Ishikawa (cell line): Measurements from ENCODE around the gene ESPL1.

ENCODE experiments used
- CEBPB ChIP-seq: IDR thresholded peaks from 2 replicates; pipeline ENCODE4 v1.6.1; 2012
- CREB1 ChIP-seq: IDR thresholded peaks from 2 replicates; pipeline ENCODE4 v1.6.1; 2012; ENCODE audit warnings: low read depth
- EGR1 ChIP-seq: IDR thresholded peaks from 2 replicates; pipeline ENCODE4 v1.6.1; 2012
- EP300 ChIP-seq: IDR thresholded peaks from 2 replicates; pipeline ENCODE4 v1.6.1; 2012; ENCODE audit warnings: borderline replicate concordance
- FOXM1 ChIP-seq: IDR thresholded peaks from 2 replicates; pipeline ENCODE4 v1.6.1; 2012; ENCODE audit warnings: low read depth, borderline replicate concordance
- MAX ChIP-seq: IDR thresholded peaks from 2 replicates; pipeline ENCODE4 v1.6.1; 2012
- NFIC ChIP-seq: IDR thresholded peaks from 2 replicates; pipeline ENCODE4 v1.6.1; 2012
- RAD21 ChIP-seq: IDR thresholded peaks from 2 replicates; pipeline ENCODE4 v1.6.1; 2012; ENCODE audit warnings: low read depth
- TAF1 ChIP-seq: IDR thresholded peaks from 2 replicates; pipeline ENCODE4 v1.6.1; 2012; ENCODE audit warnings: low read depth, mild to moderate bottlenecking
- TCF12 ChIP-seq: IDR thresholded peaks from 2 replicates; pipeline ENCODE4 v1.6.1; 2012; ENCODE audit warnings: low read depth
- TEAD4 ChIP-seq: IDR thresholded peaks from 2 replicates; pipeline ENCODE4 v1.6.1; 2012
- USF1 ChIP-seq: IDR thresholded peaks from 2 replicates; pipeline ENCODE4 v1.6.1; 2012
- YY1 ChIP-seq: IDR thresholded peaks from 2 replicates; pipeline ENCODE4 v1.6.1; 2012; ENCODE audit warnings: low read depth
- ZBTB7A ChIP-seq: IDR thresholded peaks from 2 replicates; pipeline ENCODE4 v1.6.1; 2012; ENCODE audit warnings: low read depth
- TF ChIP-seq, protein P1 (sequence below): IDR thresholded peaks from 2 replicates; pipeline ENCODE4 v1.6.1; 2012; ENCODE audit warnings: low read depth, mild to moderate bottlenecking

Gene ESPL1

DNA sequence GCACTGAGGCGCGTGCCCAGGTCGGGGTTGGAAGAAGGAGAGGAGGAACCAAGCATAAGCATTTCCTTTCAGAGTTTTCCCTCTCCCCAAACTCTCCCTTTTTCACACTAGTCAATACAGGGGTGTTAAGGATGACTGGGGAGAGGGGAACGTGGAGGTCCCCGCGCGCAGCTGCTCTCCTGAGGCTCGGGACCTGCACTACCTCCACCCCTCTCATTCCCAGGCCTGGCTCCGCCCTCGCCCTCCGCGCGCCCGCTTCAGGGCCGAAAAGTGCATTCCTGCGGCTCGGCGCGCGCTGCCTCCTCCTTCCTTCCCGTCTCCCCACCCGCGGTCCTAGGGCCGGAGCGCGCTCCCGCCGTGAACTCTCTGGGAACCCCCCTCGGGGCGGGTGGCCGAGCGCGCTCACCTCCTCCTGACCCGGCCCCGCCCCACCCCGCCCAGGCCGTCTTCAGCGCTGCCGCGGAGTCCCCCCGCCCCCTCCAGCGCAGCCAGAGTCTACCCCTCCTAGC, 47.4 kb upstream of the ESPL1 start:
- no peak for TF ChIP-seq YY1
- peak; percentile 35; the same call in 1 of the 2 replicates for TF ChIP-seq EP300
- TF ChIP-seq RAD21: no peak; the same call in 1 of the 2 replicates
- TF ChIP-seq USF1: no peak
- TF ChIP-seq CEBPB: no peak
- no peak for TF ChIP-seq FOXM1
- TF ChIP-seq, protein P1, sequence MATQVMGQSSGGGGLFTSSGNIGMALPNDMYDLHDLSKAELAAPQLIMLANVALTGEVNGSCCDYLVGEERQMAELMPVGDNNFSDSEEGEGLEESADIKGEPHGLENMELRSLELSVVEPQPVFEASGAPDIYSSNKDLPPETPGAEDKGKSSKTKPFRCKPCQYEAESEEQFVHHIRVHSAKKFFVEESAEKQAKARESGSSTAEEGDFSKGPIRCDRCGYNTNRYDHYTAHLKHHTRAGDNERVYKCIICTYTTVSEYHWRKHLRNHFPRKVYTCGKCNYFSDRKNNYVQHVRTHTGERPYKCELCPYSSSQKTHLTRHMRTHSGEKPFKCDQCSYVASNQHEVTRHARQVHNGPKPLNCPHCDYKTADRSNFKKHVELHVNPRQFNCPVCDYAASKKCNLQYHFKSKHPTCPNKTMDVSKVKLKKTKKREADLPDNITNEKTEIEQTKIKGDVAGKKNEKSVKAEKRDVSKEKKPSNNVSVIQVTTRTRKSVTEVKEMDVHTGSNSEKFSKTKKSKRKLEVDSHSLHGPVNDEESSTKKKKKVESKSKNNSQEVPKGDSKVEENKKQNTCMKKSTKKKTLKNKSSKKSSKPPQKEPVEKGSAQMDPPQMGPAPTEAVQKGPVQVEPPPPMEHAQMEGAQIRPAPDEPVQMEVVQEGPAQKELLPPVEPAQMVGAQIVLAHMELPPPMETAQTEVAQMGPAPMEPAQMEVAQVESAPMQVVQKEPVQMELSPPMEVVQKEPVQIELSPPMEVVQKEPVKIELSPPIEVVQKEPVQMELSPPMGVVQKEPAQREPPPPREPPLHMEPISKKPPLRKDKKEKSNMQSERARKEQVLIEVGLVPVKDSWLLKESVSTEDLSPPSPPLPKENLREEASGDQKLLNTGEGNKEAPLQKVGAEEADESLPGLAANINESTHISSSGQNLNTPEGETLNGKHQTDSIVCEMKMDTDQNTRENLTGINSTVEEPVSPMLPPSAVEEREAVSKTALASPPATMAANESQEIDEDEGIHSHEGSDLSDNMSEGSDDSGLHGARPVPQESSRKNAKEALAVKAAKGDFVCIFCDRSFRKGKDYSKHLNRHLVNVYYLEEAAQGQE: no peak
- no peak; the same call in 1 of the 2 replicates for TF ChIP-seq TCF12
- TF ChIP-seq TEAD4: peak; percentile 85

GRCh38 chr12:53221203-53222080, 46.7 kb upstream of the ESPL1 start:
- TF ChIP-seq YY1 (no peak), TAF1 (peak; percentile 35), MAX (peak; percentile 40; the same call in 1 of the 2 replicates), TEAD4 (no peak), RAD21 (no peak), ZBTB7A (peak; percentile 99), TCF12 (peak; percentile 47; the same call in 1 of the 2 replicates), NFIC (no peak; the same call in none of the 2 replicates), CREB1 (0 out of 2 replicates have a peak, but pooled peaks have one; percentile 26), USF1 (no peak), EGR1 (peak; percentile 33), CEBPB (no peak)

- TF ChIP-seq EP300: no peak
- TF ChIP-seq TEAD4: no peak
- no peak for TF ChIP-seq TCF12
- no peak for TF ChIP-seq CREB1
- TF ChIP-seq, protein P1: no peak
- no peak; the same call in 1 of the 2 replicates for TF ChIP-seq ZBTB7A
- TF ChIP-seq TAF1: no peak
- TF ChIP-seq MAX: no peak
- no peak for TF ChIP-seq FOXM1
- TF ChIP-seq NFIC: no peak
- no peak for TF ChIP-seq USF1
- no peak for TF ChIP-seq RAD21
- TF ChIP-seq CEBPB: no peak
- no peak for TF ChIP-seq EGR1
- no peak for TF ChIP-seq YY1
Measured at GRCh38 chr12:53222170-53222721, 45.9 kb upstream of the ESPL1 start.

DNA sequence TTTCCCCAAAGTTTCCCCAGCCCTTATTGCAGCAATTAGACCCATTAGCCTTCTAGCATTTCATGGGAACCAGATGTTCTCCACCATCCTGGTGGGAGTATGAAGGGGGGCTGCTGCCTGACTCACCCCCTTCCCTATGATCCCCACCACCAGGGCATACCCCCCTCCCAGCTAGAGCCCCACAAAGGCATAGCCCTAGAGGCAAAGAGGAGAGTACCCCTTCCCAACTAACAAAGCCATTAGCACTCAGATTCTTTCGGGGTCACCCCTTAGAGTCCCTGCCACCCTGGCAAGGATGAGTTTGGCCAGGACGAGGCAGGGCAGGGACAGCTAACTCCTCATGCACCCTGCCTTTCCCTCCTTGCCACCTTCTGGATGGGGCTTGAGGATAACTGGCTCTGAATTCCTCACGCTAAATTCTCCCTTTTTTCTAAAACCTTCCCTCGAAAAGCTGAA, 45.3 kb upstream of the ESPL1 start:
- TF ChIP-seq ZBTB7A (peak; percentile 20; the same call in 1 of the 2 replicates), RAD21 (no peak)

DNA sequence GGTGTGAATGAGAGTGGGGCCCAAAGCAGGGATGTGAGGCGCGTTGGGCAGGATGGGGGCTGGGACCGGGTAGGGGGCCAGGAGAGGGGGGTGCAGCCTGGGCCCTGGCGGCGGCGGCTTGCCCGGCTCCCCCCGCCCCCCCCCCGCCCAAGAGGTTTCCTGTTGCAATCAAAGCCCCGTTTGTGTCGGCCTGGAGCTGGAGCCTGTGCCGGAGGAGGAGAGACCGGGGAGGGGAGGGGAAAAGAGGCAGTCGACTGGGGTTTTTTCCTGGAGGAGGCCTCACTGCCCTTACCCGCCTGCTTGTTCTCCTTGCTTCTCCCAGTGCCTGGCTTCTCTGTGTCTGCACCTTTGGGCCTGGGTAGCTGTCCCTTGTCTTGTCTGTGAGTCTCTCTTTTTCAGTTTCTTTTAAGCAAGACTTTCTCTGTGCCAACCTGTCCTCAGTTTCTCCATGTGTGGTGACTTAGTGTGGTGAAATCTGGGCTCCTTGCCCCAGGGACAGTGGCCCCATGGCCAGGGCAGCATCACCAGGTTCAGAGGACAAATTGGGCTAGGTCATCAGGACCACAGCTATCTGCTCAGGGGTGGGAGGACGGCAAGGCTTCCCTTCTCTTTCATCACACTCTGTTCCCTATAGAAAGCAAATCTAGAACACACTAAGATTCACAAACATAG, 44.6 kb upstream of the ESPL1 start:
- TF ChIP-seq MAX (no peak), YY1 (no peak), TEAD4 (no peak), ZBTB7A (no peak)
